ENCODE data around the gene RIMS1.
A peak's percentile ranks its signal among the peaks of the same experiment; 100 is the strongest.

Gene RIMS1

DNA sequence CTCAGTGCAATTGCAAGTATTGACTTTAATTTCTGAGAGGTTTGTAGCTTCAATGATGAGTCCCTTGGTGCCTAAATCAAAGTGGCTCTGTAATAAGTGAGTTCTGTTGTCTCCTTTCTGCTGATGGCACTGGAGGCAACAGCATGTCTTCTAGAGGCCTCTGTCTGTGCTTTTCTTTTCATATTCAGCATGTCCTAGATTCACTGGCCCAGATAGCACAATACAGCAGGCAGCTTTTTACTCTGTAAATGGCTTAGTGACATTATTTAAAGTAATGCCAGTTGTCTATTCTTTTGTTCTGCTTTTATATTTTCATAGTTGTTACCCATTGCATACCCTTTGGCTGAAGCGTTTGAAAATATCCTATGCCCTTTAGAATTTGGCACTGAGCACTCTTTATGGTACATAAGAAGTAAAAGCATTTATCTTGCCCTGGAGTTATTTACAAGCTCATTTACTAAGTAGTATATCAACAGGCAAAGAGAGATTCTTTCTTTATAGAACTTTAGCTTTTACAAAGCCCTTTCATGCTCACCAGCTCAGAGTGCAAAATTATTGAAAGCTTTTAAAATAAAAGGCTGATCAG is 464.0 kb downstream of the RIMS1 start:
- no peak for DNase-seq

DNA sequence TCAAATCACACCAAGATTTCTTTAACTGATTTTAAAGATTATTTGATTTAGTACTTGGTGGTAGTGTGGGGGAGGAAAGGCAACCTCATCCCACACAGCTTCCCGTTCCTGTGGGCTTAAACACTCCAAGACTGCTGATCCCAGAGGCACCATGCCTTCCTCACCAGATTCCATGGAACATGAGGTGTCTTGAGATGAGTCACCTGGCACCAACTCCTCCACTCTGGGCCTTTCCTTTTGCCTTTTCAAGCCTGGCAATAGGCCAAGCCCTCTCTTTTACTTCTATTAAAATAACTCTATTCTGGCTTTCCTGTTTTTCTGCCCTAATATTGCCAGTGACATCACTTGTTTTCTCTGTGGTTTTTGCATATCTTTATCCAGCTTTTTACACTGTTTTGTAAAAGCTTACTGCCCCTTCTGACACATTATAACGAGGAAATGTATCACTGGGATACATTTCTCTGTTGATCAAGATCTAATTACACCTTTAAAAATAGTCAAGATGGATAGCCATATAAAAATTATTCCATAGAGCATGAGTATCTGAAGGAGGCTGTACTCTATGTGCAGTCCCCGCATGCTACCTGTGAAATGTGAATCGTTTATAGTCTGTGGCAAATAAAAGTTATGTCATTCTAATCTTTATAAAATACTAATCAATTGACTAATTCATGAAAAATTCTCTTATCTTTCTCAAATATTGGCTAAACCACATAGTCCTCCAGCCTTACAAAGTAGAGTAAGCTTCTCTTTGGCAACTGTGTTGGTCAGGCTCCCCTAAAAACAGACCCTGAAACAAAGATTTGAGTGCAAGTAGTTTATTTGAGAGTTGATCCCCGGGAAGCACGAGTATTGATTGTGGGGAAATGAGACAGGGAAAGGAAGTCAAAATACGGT is 477.7 kb downstream of the RIMS1 start:
- DNase-seq = peak; percentile 15

DNA sequence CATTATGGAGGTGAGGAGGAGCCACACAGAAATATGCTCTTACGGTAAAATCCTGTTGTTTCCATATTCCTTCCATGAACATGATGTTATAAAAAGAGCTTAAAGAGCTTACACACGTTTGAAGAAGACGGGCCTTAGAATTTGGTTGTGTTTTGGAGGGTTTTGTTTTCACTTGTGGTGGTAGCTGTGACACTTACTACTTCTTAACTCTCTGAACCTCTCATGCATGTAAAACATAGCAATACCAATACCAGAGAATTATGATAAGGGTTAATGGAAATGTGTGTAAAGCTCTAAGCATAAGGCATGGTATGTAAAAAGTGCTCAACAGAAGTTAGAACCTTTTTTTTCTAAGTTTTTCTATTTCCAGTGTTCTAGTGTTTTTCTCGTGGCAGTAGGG is 479.4 kb downstream of the RIMS1 start:
- DNase-seq = no peak

DNA sequence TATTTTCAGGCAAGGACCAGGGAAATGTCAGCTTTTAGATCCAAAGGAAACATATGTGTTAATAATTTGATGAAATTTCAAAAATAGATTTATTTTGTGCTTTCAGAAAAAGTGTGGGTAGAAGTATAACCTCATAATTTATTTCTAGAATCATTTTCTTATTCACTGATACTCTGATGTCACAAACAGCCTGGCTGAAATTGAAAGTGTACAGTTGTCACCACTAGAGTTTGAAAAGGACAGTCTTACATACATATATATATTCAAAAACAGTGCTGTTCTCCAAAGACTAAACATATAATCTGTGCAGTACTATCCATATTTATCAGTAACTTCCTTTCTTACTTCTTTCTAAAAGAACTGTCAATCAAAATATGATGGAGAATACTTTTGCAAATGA is 481.1 kb downstream of the RIMS1 start:
- DNase-seq = no peak

DNA sequence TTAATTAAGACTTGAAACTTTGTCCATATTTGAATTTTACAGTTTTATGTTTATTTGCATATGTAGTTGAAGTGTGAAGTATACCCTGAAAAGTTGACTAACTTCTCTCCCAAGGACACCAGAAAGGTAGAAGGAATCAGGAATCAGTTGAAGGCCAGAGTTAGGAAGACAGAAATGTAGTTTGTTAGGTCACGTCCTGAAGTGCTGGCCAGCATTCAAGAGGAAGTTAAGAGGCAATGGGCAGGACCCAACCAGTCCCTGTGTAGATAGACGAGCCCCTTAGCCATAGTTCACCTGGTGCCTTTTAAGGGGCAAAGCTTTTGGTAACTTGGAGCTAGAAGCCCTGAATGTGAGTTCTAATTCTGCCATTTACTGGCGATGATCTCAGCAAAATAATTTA is 485.1 kb downstream of the RIMS1 start:
- DNase-seq = no peak

DNA sequence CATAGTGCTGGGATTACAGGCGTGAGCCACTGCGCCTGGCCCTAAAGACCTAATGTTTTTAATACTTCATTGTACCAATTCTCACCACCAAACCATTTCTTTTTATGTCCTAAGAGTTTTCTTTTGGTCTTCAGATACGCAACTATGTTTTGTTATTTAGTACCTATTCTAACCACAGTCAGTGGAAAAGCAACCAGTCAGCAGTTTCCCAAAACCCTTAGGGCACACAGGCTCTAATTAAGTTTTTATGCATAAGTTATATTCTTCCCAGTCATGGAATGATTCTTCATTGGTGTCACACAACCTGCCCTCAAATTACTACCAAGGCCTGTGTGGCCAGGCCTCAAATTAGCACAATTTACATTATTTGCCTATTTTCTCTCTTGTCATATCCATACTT is 487.8 kb downstream of the RIMS1 start:
- DNase-seq = no peak

DNA sequence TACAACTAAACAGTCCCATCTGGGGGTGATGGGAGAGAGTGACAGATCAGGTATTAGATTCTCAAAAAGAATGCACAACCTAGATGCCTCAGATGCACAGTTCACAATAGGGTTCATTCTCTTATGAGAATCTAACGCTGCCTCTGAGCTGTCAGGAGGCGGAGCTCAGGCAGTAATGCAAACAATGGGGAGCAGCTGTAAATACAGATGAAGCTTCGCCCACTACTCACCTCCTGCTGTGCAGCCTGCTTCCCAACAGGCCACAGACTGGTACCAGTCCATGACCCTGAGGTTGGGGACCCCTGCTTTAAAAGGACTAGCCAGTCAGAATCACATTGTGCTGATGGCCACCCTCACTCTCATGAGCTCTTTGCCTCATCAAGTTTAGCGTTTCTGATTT is 488.5 kb downstream of the RIMS1 start:
- DNase-seq = no peak

DNA sequence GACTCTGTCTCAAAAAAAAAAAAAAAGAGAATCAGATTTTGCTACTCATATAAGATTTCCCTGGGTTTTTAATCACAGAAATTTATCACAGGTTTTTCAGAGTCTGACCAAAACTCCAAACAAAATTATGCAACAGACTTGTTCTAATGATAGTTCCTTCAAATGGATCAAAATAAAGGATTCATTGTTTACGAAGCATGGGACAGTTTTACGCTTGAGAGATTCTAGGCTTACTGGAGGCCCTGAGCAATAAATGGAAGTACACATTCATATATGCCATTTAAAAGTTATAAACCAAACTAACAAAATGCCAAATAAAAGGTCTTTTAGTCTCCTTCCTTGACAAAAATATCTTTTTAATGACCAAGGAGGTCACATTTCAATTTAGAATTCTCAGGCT is 490.4 kb downstream of the RIMS1 start:
- no peak for DNase-seq

DNA sequence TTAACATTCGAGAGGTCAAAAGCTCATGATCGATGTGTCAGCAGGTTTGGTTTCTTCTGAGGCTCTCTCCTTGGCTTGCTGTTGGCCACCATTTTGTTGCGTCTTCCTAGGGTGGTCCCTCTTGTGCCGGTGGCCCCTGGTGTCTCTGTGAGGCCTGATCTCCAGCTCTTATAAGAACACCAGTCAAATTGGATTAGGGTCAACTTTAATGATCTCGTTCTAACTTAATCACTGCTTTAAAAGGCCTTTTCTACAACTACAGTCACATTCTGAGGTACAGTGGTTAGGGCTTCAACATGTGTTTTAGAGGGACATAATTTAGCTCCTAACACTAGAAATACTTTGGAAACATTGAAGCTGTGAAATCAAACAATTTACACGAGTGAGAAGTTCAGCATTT is 494.7 kb downstream of the RIMS1 start:
- DNase-seq = no peak

DNA sequence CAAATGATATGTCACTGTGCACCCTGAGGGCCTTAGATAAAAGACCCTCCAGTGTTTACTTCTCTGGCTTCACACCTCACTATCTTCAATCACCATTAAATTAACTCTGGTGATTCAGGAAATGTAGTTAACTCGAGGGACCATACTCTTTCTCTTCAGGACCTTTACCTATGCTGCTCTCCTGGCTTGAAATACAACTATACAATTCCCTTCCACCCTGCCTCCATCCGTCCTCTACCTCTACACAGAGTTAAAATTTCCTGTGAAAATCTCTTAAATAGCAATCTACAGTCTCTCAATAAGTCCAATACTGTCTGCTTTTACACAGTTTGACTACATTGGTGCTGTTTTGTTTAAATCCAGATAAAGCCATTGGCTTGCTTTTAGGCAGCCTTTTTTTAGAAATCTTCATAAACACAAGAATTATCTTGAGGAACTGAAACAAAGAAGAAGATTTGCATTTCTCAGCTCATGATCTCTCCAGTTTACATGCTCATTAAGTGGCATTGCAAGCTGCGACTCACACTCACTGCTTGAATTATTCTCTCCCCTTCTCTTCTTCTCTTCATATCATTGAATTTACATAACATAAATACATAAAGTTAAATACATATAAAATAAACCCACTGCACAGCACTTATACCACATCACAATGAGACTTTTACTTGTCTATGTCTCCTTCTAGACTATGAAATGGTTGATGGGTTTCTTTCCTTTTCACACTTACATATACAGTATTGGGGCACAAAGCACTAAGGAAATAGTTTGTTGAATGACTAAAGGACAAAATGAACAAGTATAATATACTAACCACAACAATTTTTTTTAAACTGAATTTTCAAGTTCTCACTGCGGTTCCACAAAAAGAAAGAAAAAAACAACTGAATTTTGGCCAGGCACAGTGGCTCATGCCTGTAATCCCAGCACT is 496.5 kb downstream of the RIMS1 start:
- peak; percentile 39 for DNase-seq

DNA sequence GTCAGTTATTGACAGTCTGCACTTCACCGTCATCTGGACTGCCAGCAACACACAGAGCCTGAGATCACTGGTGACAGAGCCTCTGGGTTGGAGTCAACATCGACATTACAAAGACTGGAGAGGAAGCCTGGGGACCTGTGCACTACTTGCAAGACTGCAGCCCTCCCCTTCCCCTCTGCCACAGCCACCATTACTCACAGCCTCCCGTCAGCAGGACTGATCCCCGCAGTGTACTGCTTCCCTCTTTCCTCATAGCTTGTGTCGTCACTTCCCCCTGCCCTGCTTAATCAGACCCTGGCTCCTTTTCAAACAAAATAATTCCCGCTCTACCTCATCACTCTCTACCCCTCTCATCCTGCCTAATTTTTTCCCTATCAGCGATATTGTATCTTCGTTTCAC is 500.0 kb downstream of the RIMS1 start:
- DNase-seq = no peak

DNA sequence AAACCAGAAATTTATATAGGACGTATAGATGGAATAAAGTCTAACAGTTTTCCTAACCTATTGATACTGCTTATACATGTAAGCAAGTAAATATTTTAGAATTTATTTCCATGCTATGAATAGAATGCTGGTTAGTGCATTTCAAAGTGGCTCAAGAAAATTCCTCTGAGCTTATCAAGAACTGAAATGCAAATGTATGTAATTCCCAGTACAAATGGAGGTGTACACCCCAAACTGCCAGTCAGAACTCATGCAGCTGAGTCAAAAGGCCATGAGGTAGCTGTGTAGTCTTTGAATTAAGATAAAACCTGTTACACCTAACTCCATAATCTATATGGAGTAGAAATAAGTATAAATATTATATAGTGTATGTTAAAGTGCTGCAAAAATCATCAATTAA is 503.3 kb downstream of the RIMS1 start:
- DNase-seq = no peak

DNA sequence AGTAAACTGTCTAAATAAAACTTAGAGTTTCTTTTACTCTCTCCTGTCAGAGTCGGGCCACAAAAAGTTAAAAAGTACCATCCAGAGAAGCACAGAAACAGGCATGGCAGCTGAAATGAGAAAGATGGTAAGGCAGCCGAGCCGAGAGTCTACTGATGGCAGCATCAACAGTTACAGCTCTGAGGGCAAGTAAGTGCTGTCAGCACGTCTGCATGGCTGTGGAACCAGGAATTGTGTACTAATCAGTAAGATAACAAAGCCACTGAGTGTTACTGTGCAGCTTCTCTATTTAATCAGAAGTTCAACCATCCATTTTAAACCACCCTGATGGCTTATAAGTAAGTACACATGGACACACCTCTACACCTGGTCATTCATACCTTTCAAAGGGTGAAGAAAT is 504.2 kb downstream of the RIMS1 start:
- DNase-seq = no peak

DNA sequence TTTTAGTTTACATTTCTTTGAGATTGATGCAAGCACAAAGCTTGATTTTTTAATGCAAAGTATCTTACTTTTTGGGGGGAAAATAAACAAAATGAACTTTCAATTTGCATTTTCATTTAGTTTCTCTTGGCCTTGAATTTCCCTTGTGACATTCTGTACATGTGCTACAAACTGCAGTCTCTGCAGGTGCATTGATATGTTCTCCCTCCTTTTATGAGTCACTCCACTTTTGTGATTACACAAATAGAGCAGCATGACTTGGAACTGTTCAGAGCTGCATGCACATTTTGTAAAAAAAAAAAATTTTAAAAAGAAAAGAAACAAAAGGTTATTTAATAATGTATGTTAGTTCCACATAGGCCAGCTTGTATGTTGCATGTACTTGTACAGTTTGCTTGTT is 515.5 kb downstream of the RIMS1 start:
- DNase-seq = no peak

DNA sequence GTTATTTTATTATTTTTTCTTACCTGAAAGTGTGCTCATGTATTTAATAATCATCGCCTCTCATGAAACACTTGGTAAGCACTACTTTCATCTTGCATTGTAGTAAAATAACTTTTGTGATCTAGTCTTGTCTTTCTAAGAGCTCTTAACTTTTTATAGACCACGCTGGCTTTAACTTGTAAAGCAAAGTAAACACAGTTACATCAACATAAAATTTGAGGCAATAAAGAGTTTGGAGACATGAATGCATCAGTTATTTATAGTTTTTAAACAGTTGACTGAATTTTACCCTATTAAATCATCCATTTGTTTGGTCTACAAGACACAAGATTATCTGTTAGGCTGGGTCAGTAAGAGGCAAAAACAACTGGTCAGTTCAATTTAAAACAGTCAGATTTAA is 517.1 kb downstream of the RIMS1 start:
- DNase-seq = no peak

DNA sequence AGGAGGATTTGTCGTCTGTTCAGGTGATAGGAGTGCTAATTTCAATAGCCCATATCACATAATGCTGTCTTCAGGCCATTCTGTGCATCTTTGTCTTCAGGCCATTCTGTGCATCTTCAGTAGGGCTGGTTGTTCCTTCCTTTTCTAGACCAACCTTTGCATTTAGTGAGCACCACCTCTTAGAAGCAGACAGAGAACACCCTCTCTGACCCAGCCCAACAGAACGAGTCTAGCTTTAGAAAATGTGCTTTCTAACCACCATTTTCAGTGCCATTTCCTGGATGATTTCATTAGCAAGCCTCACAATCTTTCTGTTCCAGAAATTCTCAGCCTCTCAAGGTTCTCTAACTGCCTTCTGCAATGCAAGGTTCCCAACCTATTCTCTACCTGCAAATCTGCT is 520.2 kb downstream of the RIMS1 start:
- DNase-seq = no peak

DNA sequence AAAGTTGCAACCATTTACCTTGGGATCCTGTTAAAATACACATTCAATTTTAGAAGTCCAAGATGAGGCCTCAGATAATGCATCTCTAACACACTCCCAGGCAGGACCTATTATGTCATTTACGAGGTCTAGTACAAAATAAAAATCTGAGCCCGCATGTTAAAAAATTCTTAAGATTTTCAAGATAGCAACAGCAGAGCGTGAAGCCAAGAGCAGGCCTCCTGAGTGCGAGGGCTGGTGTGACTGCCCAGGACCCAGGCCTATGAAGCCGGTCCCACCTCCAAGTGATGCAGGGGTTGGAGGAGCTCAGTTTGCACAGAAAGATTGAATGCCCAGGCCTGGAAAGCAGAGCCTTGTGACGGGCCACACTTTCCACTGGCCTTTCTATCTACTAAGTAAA is 524.4 kb downstream of the RIMS1 start:
- DNase-seq = no peak

DNA sequence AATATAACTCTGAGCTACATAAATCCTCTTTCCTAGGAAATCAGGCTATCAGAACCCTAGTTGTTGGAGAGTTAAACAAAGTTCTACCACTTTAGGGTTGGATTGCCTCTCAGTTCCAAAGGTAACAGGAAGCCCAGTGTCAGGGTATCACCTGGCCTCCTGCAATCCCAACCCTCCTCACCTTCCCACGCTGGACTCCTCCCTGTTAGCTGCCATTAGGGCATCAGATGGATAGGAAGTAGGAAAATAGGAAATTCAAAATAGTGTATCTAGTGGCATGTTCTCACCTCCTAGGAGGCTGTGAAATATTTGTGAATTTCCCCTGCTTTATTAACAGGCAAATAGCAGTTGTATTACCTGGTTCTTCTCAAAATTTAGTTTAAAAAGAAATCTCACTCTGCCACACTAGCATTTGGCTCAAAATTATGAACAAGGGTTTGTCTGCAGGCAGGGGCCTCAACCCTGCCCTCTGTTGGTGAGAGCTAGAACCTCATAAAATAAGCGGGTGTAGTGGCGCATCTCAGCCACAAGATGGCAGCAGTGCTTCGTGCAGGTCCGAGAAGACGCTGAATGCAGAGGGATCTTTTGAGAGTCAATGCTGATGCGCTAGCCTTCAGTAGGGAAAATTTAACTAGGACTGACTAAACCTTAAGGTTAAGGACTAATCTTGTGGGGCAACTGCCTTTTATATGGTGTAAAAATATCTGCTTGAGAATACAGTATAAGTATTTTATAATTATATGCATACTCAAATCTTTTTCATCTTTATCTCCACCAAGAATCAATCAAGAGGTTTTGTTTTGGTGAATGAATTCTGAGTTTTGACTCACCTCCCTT is 525.7 kb downstream of the RIMS1 start:
- DNase-seq = peak; percentile 82

DNA sequence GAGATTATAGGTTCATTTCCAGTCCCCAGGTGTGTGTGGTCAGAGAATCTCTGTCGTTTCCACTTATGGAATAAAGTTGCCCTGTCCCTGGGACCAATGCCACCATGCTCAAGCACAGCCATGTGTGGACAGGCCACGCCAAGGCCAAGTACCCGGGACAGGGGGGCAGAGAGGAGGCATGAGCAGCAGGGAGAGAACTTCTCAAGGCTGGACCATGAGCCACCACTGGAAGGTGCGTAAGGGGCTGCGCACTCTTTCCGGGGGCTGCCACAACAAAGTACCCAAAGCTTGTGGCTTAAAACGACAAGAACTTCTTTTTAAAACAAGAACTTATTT is 526.3 kb downstream of the RIMS1 start:
- DNase-seq = no peak

DNA sequence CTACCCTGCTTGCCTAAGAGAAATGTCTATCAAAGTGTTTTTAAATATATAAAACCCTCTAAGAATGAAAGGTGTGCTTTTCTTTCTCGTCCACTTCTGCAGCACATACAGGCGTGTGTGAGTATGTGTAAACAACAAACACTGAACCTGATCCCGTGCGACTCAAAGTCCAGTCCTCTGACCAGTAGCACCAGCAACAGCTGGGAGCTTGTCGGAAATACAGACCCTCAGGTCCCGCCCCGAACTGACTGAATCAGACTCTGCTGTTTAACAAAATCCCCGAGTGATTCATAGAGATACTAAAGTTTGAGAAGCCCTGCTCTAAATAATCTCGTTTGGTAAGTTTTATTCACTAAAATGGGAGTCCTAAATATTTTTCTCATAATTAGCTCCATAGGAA is 527.5 kb downstream of the RIMS1 start:
- no peak for DNase-seq

DNA sequence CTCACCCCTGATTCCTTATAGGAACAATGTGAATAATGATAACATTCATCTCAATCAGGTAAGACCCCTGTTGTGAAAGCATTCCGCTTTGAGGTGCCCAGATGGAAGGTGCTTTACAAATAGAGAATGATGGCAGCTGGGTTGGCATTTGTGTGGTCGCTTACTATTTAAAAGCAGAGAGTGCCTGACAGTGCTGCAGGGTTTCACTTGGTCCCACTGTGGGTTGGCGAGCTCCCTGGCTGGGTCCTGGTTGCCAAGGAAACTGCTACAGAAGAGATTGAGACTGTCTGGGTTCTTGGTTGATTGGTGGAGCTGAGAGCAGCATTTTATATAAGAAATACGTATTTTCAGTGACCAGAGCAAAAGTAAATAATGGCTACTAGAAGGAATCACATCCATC is 528.3 kb downstream of the RIMS1 start:
- DNase-seq = no peak

DNA sequence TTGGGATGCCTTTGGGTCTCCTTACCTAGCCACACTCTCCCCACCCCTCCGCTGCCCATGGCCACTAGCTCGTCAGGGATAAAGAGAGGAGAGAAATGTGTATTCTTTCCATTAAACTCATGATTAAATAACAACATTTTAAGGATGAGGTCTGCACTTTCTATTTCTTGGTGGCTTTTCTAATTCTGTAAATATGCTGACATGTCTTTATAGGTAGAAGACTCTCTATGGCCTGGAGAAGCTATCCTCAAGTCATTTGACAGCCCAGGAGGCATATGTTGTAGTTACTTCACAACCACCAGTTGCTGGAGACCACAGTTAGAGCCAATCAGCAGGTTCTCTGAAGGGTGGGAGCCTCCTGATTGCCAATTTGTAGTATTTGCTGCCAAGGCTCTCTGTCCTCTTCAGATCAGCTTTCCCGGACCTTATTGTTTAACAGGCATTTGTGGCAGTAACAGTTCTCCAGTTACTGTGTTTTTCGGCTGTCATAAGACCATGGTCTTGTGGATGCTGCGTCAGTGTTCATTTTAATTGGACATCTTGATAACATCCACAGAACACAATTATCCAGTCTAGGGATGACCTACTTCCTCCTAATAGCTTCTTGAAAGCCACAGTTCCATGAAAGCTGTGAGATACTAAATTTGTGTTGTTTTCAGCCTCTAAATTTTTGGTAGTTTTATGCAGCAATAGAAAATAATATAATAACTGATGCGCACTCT is 530.6 kb downstream of the RIMS1 start:
- no peak for DNase-seq
